Measurements from ENCODE around the gene FOXP1. TPM values are rescaled to one million over a fixed set of nuclear protein-coding genes. Genes with fewer than 3 reads are reported as not detected.

FOXP1 gene
- total and polyA plus RNA-seq, 2 of the 8 experiments (the other 6 are each of a cell fraction or from before 2014, with no cell fraction given): 13.9 to 25.4 TPM

DNA sequence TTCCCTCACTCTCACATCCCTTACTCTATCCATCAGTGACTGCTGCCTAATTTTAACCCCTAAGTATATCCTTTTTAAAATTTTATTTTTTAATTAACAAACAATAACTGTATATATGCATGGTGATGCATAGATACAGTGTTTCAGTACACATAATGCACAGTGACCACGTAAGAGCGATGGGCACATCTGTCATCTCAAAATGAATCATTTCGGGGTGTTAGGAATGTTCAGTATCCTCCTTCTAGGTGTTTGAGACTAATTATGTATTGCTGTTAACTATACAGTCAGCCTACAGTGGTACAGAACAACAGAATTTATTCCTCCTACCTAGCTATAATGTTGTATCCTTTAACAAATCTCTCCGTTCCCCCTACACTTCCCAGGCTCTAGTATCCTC, 307.0 kb downstream of the FOXP1 start:
- no peak for DNase-seq (ENCODE audit: low read depth in 1 of 2, low spot score in 2 of 2)
- FAIRE-seq: no peak
- WGBS, 2 experiments (ENCODE audit: extremely low coverage in 1 of 2, insufficient coverage in 1 of 2, insufficient read length in 1 of 2, insufficient replicate concordance in 2 of 2, low coverage in 1 of 2, low lambda C conversion rate in 2 of 2, missing lambda C conversion rate in 1 of 2): 84% methylated on average over 4 of the region's 4 CpGs; no CpG with 5 or more reads in 1 of the 2 experiments

More for the DNA sequence above, 307.0 kb downstream of the FOXP1 start:
- no peak overlapping the region for H4K8ac ChIP-seq (ENCODE audit: extremely low read depth, insufficient read depth, low read length)
- TF ChIP-seq RFX5 (IDR thresholded peaks at IDR 0.05; ENCODE audit: borderline replicate concordance, low read depth, low read length) (no peak), BACH1 (IDR thresholded peaks at IDR 0.05; ENCODE audit: low read length) (no peak), RNF2 (IDR thresholded peaks at IDR 0.05; ENCODE audit: borderline replicate concordance, low read depth, low read length, missing control alignments, poor library complexity, severe bottlenecking) (no peak), SAP30 (IDR thresholded peaks at IDR 0.05; ENCODE audit: insufficient read depth, insufficient replicate concordance, low read length) (no peak), USF2 (IDR thresholded peaks at IDR 0.05; ENCODE audit: low read length) (no peak), SP1 (IDR thresholded peaks at IDR 0.05; ENCODE audit: low read depth, low read length) (no peak), TBP (IDR thresholded peaks at IDR 0.05; ENCODE audit: low read depth, low read length) (no peak), SIN3A (conservative IDR thresholded peaks at IDR 0.05 in 1 of 2, IDR thresholded peaks at IDR 0.05 in 1 of 2; ENCODE audit: low read depth in 1 of 2, low read length in 2 of 2) (no peak)
- no peak overlapping the region for H3K18ac ChIP-seq (ENCODE audit: extremely low read depth, low read length)
- no peak overlapping the region for H2AFZ ChIP-seq (ENCODE audit: low read length)
- no peaks in the 10 kb centered on the region for H3K4me1 ChIP-seq (replicated peaks in 1 of 4; ENCODE audit: control insufficient read depth in 3 of 4, insufficient read depth in 4 of 4, low read length in 3 of 4)
- no peaks in the 10 kb centered on the region for H3K27me3 ChIP-seq (replicated peaks in 1 of 4; ENCODE audit: control insufficient read depth in 3 of 4, extremely low read depth in 1 of 4, insufficient read depth in 3 of 4, low read length in 3 of 4)
- no peak overlapping the region for H3K23ac ChIP-seq (ENCODE audit: insufficient read length)
- H3K4ac ChIP-seq (replicated peaks; ENCODE audit: insufficient read length, low read depth, low read length): no peak overlapping the region
- no peaks in the 10 kb centered on the region for H3K36me3 ChIP-seq (ENCODE audit: control insufficient read depth in 2 of 4, insufficient read depth in 4 of 4, low read length in 3 of 4)
- H3K27ac ChIP-seq (ENCODE audit: low read depth, low read length): no peak overlapping the region
- CTCF ChIA-PET (ENCODE audit: partially characterized antibody): interaction anchor here (0.7 kb wide), 1 partner anchor 191 kb away, joined by 3 read pairs; no protein-coding TSS in a partner anchor
- no peaks in the 10 kb centered on the region for H3K9me3 ChIP-seq (ENCODE audit: insufficient read depth in 2 of 2, low read depth in 1 of 2, low read length in 1 of 2)
- H2BK120ac ChIP-seq (replicated peaks; ENCODE audit: low read depth, low read length): no peak overlapping the region
- H2BK5ac ChIP-seq (ENCODE audit: low read depth, low read length): no peak overlapping the region
- peaks cover 4% of the 10 kb centered on the region; the same call in 1 of the 2 replicates for H3K79me1 ChIP-seq (ENCODE audit: low read depth, low read length)
- H4K5ac ChIP-seq (ENCODE audit: insufficient read length, low read depth, low read length): no peak overlapping the region
- H4K20me1 ChIP-seq (replicated peaks in 1 of 2; ENCODE audit: control insufficient read depth in 1 of 2, insufficient read depth in 2 of 2, low read length in 2 of 2): peaks cover 0 to 2% of the 10 kb centered on the region in 2 experiments
- no peak overlapping the region for H2AK5ac ChIP-seq (ENCODE audit: low read depth, low read length)
- POLR2A ChIA-PET (ENCODE audit: partially characterized antibody): interaction anchor here (0.9 to 1.0 kb wide), 2 partner anchors 11 to 27 kb away, joined by 3 read pairs; no protein-coding TSS in a partner anchor
- H3K4me3 ChIP-seq (ENCODE audit: extremely low read depth in 1 of 4, insufficient read depth in 2 of 4, low read depth in 3 of 4, low read length in 4 of 4): no peak overlapping the region
- no peak overlapping the region for H2BK15ac ChIP-seq (ENCODE audit: low read length)
- no peak overlapping the region for H2BK12ac ChIP-seq (ENCODE audit: low read depth, low read length)
- H3K56ac ChIP-seq (replicated peaks; ENCODE audit: insufficient read length, low read depth, low read length): no peak overlapping the region
- no peak overlapping the region for H3K14ac ChIP-seq (ENCODE audit: insufficient read length)
- H3K4me2 ChIP-seq (ENCODE audit: insufficient read depth in 1 of 2, low read depth in 2 of 2, low read length in 2 of 2): no peak overlapping the region
- no peak overlapping the region for H3K9ac ChIP-seq (replicated peaks in 1 of 4; ENCODE audit: extremely low read depth in 1 of 4, low read depth in 3 of 4, low read length in 3 of 4)
- no peaks in the 10 kb centered on the region for H3K23me2 ChIP-seq (ENCODE audit: low read depth, low read length)
- no peak overlapping the region for H2BK20ac ChIP-seq (ENCODE audit: low read length)
- no peak overlapping the region for H4K91ac ChIP-seq (replicated peaks; ENCODE audit: insufficient read length, low read length)
- peaks cover 3 to 22% of the 10 kb centered on the region in 2 experiments; a peak in 3 of 4 replicates for H3K79me2 ChIP-seq (ENCODE audit: control insufficient read depth in 1 of 2, insufficient read depth in 2 of 2, low read length in 2 of 2)

Data from H1 (cell line).